Suprapubic skin (tissue), 3 donors: ENCODE measurements around the gene PRKCQ.

Experiments used
- POLR2A ChIP-seq, 2 donors: fragments of 450-650 bp; IDR thresholded peaks; one replicate each; pipeline ENCODE4 v1.6.1; 2017; ENCODE audit warnings: antibody characterized with exemption in 2 of 2, mild to moderate bottlenecking in 2 of 2, moderate library complexity in 2 of 2
- TF ChIP-seq, protein P1 (sequence below), 2 donors: fragments of 200-600 bp in 1 of 2; fragments of 450-650 bp in 1 of 2; sonication (generic) in 1 of 2; IDR thresholded peaks; one replicate each; pipeline ENCODE4 v1.5.1; 2016 to 2019; ENCODE audit warnings: antibody characterized with exemption in 2 of 2, mild to moderate bottlenecking in 1 of 2, moderate library complexity in 1 of 2

DNA sequence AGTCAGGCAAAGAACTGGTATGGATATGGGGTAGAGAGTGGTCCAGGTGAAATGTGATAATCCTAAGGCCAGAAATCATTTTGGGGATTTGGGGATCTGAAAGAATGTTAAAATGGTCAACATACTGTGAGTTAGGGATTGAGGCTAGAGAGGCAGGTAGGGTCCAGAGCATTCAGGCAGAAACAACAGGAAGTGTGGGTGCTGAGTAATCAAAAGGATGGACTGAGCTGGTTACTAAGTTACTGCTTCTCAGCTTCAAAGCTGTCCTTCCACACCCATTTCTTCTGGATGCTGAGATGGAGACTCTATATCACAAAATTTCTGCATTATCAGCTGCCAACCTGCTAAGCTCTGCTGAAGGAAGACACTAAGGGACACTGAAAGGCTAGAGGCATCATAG, 30.6 kb upstream of the PRKCQ start:
- TF ChIP-seq, protein P1, sequence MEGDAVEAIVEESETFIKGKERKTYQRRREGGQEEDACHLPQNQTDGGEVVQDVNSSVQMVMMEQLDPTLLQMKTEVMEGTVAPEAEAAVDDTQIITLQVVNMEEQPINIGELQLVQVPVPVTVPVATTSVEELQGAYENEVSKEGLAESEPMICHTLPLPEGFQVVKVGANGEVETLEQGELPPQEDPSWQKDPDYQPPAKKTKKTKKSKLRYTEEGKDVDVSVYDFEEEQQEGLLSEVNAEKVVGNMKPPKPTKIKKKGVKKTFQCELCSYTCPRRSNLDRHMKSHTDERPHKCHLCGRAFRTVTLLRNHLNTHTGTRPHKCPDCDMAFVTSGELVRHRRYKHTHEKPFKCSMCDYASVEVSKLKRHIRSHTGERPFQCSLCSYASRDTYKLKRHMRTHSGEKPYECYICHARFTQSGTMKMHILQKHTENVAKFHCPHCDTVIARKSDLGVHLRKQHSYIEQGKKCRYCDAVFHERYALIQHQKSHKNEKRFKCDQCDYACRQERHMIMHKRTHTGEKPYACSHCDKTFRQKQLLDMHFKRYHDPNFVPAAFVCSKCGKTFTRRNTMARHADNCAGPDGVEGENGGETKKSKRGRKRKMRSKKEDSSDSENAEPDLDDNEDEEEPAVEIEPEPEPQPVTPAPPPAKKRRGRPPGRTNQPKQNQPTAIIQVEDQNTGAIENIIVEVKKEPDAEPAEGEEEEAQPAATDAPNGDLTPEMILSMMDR (IDR thresholded peaks at IDR 0.05): no peak
- TF ChIP-seq POLR2A (IDR thresholded peaks at IDR 0.05): no peak
